HG03558 (cell line): ENCODE data around the gene KLF4.
"Not testable (repeated sequence)": the region's sequence is repeated elsewhere in the genome, so short reads cannot be mapped to it uniquely, and the experiment has no call there.

Experiments used
- ATAC-seq: cut with Tn5 transposase; IDR thresholded peaks from one replicate; pipeline ENCODE4 v1.9.1; 2021; ENCODE audit warnings: moderate number of reproducible peaks; ENCODE audit not compliant: unreplicated experiment; ENCODE audit errors: extremely low read depth

KLF4 gene

DNA sequence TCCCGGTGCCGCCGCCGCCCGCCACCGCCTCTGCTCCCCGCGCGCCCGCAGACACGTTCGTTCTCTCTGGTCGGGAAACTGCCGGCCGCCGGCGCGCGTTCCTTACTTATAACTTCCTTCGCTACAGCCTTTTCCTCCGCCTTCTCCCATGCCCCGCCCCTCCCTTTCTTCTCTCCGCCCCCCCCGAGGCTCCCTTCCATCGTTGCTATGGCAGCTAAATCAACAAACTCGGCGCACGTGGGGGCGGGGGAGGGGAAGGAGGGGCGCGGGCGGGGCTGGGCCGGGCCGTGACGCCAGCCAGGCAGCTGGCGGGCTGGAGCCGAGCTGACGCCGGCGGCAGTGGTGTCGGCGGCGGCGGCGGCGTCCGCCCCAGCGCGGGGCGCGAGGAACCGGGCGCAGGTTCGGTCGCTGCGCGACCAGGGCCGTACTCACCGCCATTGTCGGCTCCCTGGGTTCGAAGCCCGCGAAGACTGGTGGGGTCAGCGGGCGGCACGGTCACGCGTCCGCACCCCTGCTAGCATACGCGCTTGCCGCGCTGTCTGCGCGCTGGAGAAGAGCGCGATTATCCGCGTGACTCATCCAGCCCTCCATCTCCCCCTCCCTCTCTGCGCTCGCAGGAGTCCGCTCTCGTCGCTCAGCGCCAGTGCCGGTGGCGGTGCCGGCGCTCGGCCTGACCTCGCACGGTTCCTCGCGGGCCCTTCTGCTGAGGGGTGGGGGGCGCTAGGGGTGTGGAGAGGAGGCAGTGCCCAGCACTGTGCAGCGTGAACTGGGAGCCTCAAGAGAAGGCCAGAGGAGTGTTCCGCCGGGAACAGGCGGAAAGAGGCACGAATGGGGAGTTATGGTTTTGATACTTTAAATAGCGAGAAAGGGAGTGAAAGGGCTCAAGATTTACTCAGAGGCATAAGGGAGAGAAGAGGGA is at the start of gene KLF4:
KLF4 (minus strand) TSS at position 83 of the 919 bp plus-strand sequence. CDS start 597 bp downstream, outside the sequence.
- ATAC-seq, result no peak

DNA sequence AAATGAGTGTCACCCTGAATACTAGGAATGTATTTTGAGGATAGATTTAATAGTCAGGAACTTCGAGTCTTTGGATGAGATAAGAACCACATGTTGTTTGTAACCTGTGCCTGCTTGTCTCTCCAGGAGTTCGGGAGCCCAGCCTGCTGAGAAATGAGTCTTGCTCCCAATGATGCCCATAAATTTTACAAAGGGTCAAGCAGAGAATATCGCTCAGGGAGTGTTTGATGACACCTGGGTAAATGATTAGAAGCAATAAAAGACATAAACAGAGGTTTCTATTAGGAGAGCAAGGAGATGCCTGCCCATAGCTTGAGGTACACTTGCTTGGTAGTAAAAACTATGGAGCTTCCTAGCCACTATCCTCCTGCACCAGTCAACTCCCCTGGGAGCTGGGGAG is 46.9 kb upstream of the KLF4 start:
- ATAC-seq, result no peak

DNA sequence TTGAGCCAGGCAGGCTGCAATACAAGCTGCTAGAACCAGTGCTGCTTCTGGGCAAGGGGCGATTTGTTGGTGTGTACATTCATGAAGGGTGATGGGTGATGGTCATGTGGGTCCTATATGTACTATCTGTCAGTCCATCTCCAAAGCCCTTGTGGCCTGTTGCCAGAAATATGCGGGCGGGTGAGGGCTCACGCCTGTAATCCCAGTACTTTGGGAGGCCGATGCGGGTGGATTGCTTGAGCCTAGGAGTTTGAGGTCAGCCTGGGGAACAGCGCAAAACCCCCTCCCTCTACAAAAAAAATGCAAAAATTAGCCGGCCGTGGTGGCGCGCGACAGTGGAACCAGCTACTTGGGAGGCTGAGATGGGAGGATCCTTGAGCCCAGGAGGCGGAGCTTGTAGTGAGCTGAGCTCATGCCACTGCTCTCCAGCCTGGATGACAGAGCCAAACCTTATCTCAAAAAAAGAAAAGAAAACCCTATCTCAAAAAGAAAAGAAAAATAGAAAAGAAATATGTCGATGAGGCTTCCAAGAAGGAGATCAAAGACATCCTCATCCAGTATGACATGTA is 45.0 kb upstream of the KLF4 start:
- ATAC-seq, result no peak

DNA sequence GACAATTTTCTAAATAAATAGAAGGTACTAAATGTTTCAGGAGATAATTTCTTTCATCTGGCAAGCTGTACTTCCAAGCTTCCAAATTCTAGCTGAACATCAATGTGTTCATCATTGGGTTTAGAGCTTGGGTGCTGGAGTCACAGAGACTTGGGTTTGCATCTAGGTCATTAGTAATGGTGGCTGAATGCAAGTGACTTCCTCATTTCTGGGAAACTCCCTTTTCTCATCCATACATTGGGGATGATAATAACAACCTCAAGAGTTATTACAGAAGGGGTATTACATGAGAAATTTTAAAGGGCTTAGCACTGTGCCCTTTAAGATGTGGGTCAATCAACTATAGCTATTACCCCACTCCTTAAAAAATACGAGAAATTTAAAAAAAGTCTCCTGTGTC is 41.1 kb upstream of the KLF4 start:
- no peak for ATAC-seq

DNA sequence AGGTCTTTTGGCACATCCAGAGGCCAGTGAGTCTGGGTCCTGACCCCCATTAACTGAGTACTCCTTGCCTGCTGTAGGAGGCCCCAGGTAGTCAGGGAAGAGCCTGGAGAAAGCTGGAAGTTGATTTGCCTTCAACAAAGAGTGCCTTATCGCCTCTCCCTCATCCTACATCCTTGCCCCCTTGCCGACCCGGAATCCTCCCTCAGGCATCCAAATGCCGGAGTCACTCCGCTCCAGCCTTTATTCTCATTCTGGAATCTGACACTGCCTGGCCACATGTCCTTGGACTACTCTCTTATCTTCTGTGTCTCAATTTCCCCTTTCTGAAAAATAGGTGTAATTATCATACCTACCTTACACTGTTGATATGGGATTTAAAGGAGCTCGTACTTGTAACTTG is 39.1 kb upstream of the KLF4 start:
- no peak for ATAC-seq

DNA sequence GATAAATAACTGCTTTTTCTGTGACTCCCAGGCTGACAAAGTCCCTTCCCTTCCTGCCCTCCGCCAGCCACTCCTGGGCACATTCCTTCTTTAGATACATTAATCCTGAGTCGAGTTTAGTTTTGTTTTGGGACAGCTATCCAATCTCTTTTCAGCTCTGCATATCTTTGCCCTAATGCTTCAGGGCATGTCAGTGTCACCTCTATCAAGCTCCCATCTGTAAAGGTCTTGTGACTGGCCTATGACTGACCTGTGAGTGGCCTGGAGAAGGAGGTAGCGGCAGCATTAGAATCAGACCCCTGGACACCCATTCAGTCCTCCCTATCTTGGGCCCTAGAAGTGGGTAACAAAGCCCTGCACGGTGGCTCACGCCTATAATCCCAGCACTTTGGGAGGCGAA is 34.0 kb upstream of the KLF4 start:
- no peak for ATAC-seq

DNA sequence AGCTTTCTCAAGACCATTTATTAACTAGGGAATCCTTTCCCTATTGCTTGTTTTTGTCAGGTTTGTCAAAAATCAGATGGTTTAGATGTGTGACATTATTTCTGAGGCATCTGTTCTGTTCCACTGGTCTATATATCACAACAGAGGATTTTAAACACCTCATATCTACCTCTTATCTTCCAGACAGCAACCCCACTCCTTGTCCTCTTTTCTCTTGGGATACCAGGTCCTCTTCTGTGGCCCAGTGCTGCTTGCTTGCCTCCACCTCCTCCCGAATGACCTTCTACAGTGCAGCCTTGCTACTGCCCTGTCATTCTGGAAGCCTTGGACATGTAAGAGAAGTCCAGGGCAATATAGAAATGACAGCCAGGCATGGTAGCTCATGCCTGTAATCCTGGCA is 30.6 kb upstream of the KLF4 start:
- no peak for ATAC-seq

DNA sequence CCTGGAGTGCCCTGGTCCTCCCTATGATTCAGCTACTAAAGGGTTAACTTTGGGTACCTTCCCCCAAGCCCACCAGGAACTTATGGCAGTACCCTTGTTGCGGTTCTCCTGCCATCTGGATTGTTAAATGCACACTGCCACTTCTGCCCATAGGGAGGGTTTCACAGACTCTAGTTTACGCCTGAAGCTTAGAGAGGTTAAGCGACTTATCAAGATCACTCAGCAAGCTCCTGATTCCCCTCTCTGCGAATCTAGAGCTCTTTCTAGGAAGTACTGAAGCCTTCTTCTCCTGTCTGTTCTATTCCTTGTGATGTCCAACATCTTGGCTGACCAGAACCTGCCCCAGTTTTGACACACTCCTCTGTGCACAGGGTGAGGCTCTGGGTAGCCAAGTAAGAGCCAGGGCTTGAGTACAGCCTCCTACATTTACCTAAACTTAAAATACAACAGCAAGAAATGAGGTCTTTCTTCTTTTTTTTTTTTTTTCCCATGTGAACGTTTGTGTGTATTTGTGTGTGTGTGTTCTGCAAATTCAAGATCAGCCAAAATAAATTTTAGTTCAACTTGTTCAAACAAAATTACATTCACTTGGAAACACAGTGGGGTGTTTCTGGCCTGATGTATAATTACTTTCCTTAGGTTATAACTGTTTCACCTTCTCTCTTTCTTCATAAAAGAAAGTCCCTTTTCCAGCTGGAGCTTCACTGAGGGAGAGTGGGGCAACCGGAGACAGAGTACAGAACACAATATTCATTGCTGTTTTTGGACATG is 28.7 kb upstream of the KLF4 start:
- ATAC-seq, result no peak

DNA sequence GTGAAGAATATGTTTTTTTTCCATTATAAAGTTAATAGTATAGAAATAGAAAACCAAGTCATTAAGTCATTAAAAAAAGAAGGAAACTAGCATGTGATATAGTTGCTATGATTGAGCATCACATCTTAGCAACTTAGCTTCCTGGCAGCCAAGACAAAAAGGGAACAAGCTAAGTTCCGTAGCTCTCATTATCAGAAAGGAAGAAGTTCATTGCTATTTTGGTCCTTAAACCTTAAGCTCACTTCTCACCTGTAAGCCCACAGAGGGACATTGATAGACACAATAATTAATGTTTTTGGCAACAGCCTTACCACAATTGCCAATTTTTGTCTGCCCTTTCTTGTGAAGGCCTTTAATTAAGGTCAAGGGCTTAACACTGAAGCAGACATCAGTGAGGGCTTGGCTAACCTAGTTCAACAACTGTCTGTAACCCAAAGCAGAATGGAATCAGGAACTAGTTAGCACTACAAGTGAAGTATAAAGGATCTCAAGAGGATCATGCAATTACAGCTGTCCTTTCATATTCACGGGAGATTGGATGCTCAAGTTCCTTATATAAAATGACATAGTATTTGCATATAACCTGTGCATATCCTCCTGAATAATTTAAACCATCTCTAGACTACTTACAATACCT is 24.0 kb upstream of the KLF4 start:
- no peak for ATAC-seq

DNA sequence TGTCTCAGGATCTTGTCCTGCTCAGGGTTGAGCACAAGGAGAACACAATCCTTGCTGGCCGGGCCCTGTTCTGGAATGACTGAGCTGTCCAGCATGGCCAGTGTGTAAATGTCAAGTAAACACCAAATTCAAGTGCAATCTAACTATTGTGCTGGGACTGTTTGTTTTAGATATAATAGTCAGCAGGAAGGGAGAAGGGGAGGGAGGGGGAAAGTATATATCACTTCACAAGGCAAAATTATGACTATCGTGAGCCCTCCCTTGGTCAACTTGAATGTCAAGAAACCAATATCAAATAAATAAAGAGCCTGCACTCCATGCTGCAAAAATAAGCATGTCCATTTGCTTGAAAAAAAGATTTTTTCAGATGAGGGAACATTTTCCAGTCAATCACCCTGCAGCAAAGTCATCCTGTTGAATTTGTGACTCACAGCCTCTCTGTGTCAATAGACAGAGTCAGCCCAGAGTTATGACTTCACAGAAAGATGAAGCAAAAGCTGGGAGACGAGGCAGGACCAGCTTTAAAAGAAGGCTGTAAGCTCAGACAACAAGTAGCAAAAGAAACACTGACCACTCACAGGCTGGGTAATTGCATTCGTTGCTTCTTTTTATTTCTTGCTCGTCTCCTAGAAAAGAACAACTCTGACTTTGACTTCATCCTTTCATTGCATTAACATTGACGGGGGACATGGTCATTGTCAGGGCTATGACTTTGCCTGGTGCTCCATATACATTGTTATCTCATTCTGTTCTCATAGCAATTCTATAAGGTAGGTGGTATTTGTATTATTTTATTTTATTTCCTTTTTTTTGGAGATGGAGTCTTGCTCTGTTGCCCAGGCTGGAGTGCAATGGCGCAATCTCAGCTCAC is 15.3 kb upstream of the KLF4 start:
- no peak for ATAC-seq

DNA sequence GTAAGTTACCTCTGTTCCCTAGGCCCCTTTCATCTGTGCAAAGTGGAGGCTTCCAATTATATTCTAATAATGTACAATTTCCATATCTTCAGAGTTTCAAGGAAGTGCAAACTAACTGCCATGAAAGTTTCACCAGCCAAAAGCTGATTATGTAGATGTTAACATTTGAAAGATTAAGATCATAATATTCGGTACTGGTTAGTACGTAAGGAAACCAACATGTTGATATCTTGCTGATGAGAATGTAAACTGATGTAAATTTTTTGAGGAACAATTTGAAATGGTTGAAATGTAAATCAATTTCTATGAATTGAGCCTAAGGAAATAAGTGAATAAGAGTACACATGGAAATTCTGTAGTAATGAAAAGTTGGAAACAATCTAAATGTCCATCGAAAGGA is 12.9 kb upstream of the KLF4 start:
- ATAC-seq, result no peak

DNA sequence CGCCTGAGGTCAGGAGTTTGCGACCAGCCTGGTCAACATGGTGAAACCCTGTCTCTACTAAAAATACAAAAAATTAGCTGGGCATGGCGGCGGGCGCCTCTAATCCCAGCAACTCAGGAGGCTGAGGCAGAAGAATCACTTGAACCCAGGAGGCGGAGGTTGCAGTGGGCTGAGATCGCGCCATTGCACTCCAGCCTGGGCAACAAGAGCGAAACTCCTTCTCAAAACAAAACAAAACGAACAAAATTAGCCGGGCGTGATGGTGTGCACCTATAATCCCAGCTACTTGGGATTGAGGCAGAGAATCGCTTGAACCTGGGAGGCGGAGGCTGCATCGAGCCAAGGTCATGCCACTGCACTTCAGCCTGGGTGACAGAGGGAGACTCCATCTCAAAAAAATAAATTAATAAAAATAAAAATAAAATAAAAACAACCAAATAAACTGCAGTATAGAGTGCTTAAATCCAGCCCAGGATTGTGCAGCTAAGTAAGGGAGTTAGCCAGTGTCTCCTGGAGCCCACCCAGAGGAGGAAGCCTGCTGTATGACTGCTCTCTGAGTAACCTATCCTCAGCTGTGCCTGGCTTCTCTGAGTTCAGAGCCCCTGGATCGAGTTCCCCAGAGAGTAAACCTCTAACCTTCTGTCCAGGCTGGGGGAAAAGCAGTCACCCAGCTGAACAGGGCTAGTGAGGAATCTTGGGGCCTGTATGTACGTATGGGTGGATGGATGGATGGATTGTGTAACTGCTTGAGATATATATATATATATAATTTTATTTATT is 11.0 kb upstream of the KLF4 start:
- not testable (repeated sequence) for ATAC-seq

DNA sequence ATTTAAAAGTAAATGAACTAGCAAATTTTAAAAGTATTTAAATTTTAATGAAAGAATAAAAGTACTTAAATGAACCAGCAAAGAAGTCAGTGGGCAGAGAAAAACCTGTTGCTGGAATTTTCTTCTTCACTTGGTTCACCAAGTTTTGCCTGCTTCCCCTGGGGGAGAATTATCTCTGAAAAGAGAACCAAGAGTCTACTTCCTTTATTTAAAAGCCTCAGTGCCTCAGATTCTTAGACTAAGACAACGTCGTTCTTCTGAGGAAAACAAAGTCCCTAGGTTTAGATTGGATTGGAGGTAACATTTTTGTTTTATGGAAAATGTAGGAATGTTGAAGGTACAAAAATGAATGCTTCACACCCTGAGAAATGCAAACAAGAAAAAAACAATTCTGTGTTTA is 7.4 kb upstream of the KLF4 start:
- ATAC-seq, result no peak

DNA sequence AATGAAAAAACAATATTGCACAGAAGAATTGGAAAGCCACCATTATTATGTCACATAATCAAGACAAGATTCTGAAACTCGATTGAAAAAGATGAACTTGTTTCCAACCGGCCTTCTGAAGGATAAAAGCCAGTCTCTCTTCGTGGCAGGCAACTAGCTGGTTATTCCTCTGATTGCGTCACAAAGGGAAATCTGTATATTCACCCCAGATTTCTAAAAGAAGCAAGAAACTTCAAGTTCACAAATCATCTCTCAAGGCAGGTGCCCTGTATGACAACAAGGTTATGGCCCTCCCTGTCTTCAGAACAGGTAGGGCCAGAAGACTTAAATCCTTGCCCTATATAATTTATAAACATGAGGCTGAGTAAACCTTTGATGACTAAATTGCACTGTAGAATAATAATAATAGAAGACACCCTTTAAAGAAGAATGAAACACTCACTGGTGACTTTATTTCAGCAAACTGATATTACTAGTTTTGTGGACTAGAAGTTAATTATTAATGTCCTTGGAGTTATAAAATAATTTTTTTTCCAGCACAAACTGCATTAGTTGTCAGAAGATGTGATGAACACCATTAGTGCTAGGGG is 2.9 kb upstream of the KLF4 start:
- no peak for ATAC-seq

DNA sequence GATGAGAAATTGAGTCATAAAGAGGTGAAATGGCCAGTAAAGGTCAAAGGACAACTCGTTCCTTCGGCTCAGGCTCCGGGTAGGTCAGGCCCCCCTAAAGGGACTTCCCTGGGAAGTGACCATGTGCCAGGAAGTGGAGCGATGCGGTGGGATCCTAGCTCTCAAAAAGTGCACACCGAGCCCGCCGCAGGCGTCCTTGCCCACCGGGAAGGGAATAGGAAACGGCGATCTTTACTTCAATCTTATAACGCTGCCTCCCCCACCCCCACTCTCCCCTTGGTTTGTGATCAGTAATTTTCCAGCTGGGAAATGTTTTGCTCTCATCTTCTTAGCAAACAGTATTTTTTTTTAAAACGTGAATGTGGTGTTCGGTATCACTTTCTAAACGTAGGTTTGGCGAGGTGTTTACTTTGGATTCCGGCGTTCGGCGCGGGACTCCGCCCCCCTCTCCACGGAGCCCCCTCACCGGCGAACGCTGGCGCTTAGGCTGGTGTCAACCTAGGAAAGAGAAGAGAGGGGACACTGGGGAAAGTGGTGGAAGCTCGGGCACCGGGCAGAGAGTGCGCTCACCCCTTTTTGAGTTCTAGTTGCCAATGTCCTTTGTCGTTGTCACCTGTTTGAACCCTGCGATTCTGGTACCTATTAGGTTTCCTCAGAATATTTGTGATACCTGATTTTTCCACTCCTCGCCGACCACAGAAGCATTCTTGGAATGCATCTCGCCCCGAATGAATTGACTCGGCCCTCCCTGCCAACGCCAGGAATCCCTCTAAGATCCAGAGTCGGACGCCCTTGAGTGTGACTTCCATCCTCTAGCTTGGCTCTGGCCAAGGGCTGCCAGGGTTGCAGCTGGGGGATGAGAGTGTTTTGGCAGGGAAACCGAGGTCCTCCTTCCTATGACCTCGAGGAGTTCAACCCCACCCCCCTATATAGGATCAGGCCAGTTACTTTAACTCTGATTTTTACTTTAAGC is 1.8 kb upstream of the KLF4 start:
- no peak for ATAC-seq

DNA sequence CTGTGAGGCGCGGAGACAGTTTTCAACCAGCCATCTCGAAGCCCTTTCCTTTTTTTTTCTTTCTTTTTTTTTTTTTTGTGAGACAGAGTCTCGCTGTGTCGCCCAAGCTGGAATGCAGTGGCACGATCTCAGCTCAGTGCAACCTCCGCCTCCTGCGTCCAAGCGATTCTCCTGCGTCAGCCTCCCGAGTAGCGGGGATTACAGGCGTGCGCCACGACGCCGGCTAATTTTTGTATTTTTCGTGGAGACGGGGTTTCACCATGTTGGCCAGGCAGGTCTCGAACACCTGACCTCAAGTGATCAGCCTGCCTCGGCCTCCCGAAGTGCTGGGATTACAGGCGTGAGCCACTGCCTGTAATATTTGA is 1.0 kb upstream of the KLF4 start:
- not testable (repeated sequence) for ATAC-seq

DNA sequence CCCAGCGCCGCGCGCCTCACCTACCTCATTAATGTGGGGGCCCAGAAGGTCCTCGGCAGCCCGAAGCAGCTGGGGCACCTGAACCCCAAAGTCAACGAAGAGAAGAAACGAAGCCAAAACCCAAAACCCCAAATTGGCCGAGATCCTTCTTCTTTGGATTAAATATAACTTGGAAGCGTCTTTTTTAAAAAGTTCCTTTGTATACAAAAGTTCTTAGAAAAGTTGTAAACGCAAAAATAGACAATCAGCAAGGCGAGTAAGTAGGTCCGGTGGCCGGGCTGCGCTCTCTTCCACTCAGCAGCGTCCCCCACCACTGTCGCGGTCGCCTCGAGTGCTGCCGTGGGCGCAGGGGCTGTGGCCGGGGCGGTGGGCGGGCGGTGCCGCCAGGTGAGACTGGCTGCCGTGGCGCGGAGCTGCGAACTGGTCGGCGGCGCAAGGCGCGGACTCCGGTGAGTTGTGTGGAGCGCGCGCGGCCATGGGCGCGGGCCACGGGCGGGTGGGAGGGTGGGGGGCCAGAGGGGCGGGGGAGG is 360 bp downstream of the KLF4 start:
- no peak for ATAC-seq
